Measurements from ENCODE around the gene ALOXE3. TPM values are rescaled to one million over a fixed set of nuclear protein-coding genes. Genes with fewer than 3 reads are reported as not detected.

The ALOXE3 gene
- polyA plus RNA-seq, 1 donor from 2014 or later = not detected

- Mint-ChIP-seq H3K4me3 (peak overlapping the region; percentile 63 to 86 (median 82)), H3K36me3 (peaks cover 3% of the 10 kb centered on the region), H3K27ac (peak overlapping the region; percentile 95 to 97 (median 96)), H3K27me3 (no peaks in the 10 kb centered on the region), H3K4me1 (peaks cover 19 to 40% (median 35%) of the 10 kb centered on the region in 3 donors), H3K9me3 (no peaks in the 10 kb centered on the region)
Observed at GRCh38 chr17:8158267-8159031, 40.1 kb upstream of the ALOXE3 start.

GRCh38 chr17:8156246-8156992 lies 38.1 kb upstream of the ALOXE3 start:
- Mint-ChIP-seq H3K36me3 (peaks cover 3% of the 10 kb centered on the region), H3K27ac (no peak overlapping the region), H3K4me1 (peaks cover 23 to 46% (median 44%) of the 10 kb centered on the region in 3 donors), H3K4me3 (no peak overlapping the region), H3K27me3 (peaks cover 5% of the 10 kb centered on the region), H3K9me3 (no peaks in the 10 kb centered on the region)

- Mint-ChIP-seq H3K4me3 (no peak overlapping the region), H3K9me3 (no peaks in the 10 kb centered on the region), H3K36me3 (peaks cover 3% of the 10 kb centered on the region), H3K27ac (no peak overlapping the region), H3K27me3 (peaks cover 5% of the 10 kb centered on the region), H3K4me1 (peaks cover 25 to 42% (median 42%) of the 10 kb centered on the region in 3 donors)
Observed at GRCh38 chr17:8155996-8156245, 37.6 kb upstream of the ALOXE3 start.

GRCh38 chr17:8155231-8155995 lies 37.1 kb upstream of the ALOXE3 start:
- peaks cover 25 to 42% (median 40%) of the 10 kb centered on the region in 3 donors for H3K4me1 Mint-ChIP-seq
- H3K9me3 Mint-ChIP-seq = no peaks in the 10 kb centered on the region
- H3K4me3 Mint-ChIP-seq = no peak overlapping the region
- peaks cover 3% of the 10 kb centered on the region for H3K36me3 Mint-ChIP-seq
- peaks cover 5% of the 10 kb centered on the region for H3K27me3 Mint-ChIP-seq
- peak overlapping the region in 1 of 3 donors; percentile 96 for H3K27ac Mint-ChIP-seq

- Mint-ChIP-seq H3K27me3 (peaks cover 5% of the 10 kb centered on the region), H3K4me3 (peak overlapping the region in 2 of 4 donors; percentile 69 to 88), H3K9me3 (no peaks in the 10 kb centered on the region), H3K27ac (peak overlapping the region in 1 of 3 donors; percentile 96), H3K36me3 (peaks cover 3% of the 10 kb centered on the region), H3K4me1 (peaks cover 25 to 39% (median 35%) of the 10 kb centered on the region in 3 donors)
Observed at GRCh38 chr17:8154608-8155155, 36.4 kb upstream of the ALOXE3 start.

GRCh38 chr17:8153957-8154607 lies 35.8 kb upstream of the ALOXE3 start:
- Mint-ChIP-seq H3K4me3 (peak overlapping the region in 2 of 4 donors; percentile 69 to 88), H3K36me3 (peaks cover 3% of the 10 kb centered on the region), H3K27me3 (peaks cover 5% of the 10 kb centered on the region), H3K9me3 (no peaks in the 10 kb centered on the region), H3K4me1 (peaks cover 25 to 36% (median 35%) of the 10 kb centered on the region in 3 donors), H3K27ac (peak overlapping the region in 1 of 3 donors; percentile 96)

- H3K4me3 Mint-ChIP-seq = peak overlapping the region in 2 of 4 donors; percentile 32 to 51
- H3K27me3 Mint-ChIP-seq = peaks cover 5% of the 10 kb centered on the region
- H3K4me1 Mint-ChIP-seq = peaks cover 20 to 32% (median 30%) of the 10 kb centered on the region in 3 donors
- H3K36me3 Mint-ChIP-seq = peaks cover 3% of the 10 kb centered on the region
- H3K27ac Mint-ChIP-seq = peak overlapping the region in 2 of 3 donors; percentile 71 to 96
- H3K9me3 Mint-ChIP-seq = no peaks in the 10 kb centered on the region
Observed at GRCh38 chr17:8153525-8153956, 35.2 kb upstream of the ALOXE3 start.

- Mint-ChIP-seq H3K27me3 (peaks cover 5% of the 10 kb centered on the region), H3K27ac (peak overlapping the region in 2 of 3 donors; percentile 71 to 96), H3K36me3 (peaks cover 3% of the 10 kb centered on the region), H3K4me3 (peak overlapping the region in 1 of 4 donors; percentile 32), H3K9me3 (no peaks in the 10 kb centered on the region), H3K4me1 (peaks cover 18 to 28% (median 28%) of the 10 kb centered on the region in 3 donors)
Observed at GRCh38 chr17:8153031-8153451, 34.7 kb upstream of the ALOXE3 start.

- peak within 1 kb of the TSS in 3 of 4 donors; percentile 90 to 95 (median 95) for H3K4me3 Mint-ChIP-seq
- H3K4me1 Mint-ChIP-seq = peaks cover 18 to 28% (median 28%) of the 10 kb centered on the region in 3 donors
- H3K27ac Mint-ChIP-seq = peak within 1 kb of the TSS in 2 of 3 donors; percentile 93 to 100
- peaks cover 5% of the 10 kb centered on the region for H3K36me3 Mint-ChIP-seq
- no peaks in the 10 kb centered on the region for H3K9me3 Mint-ChIP-seq
- peaks cover 5% of the 10 kb centered on the region for H3K27me3 Mint-ChIP-seq
Observed at GRCh38 chr17:8152112-8152775, 33.9 kb upstream of the ALOXE3 start, which contains the start of gene PER1. Gene PER1, minus strand, starts transcription at chr17:8152404. Its CDS starts 1,698 bp downstream, at chr17:8150706.

GRCh38 chr17:8151641-8152111 lies 33.4 kb upstream of the ALOXE3 start:
- H3K9me3 Mint-ChIP-seq = no peaks in the 10 kb centered on the region
- H3K36me3 Mint-ChIP-seq = peaks cover 5% of the 10 kb centered on the region
- H3K27me3 Mint-ChIP-seq = peaks cover 5% of the 10 kb centered on the region
- peak overlapping the region in 2 of 3 donors; percentile 93 to 100 for H3K27ac Mint-ChIP-seq
- H3K4me3 Mint-ChIP-seq = peak overlapping the region in 3 of 4 donors; percentile 90 to 95 (median 95)
- H3K4me1 Mint-ChIP-seq = peaks cover 18 to 29% (median 28%) of the 10 kb centered on the region in 3 donors

- peaks cover 7% of the 10 kb centered on the region for H3K36me3 Mint-ChIP-seq
- peak overlapping the region in 2 of 3 donors; percentile 93 to 100 for H3K27ac Mint-ChIP-seq
- H3K4me1 Mint-ChIP-seq = peaks cover 18 to 30% (median 29%) of the 10 kb centered on the region in 3 donors
- no peaks in the 10 kb centered on the region for H3K9me3 Mint-ChIP-seq
- peaks cover 5% of the 10 kb centered on the region for H3K27me3 Mint-ChIP-seq
- peak overlapping the region in 3 of 4 donors; percentile 90 to 95 (median 95) for H3K4me3 Mint-ChIP-seq
Observed at GRCh38 chr17:8151120-8151640, 32.9 kb upstream of the ALOXE3 start.

- peaks cover 8% of the 10 kb centered on the region for H3K36me3 Mint-ChIP-seq
- peaks cover 5% of the 10 kb centered on the region for H3K27me3 Mint-ChIP-seq
- no peaks in the 10 kb centered on the region for H3K9me3 Mint-ChIP-seq
- H3K27ac Mint-ChIP-seq = peak overlapping the region in 2 of 3 donors; percentile 93 to 100
- peaks cover 17 to 30% (median 28%) of the 10 kb centered on the region in 3 donors for H3K4me1 Mint-ChIP-seq
- H3K4me3 Mint-ChIP-seq = peak overlapping the region in 3 of 4 donors; percentile 52 to 95 (median 95)
Observed at GRCh38 chr17:8150194-8151119, 32.1 kb upstream of the ALOXE3 start.
